HG03045 (cell line): ENCODE data around the gene MSX2.

Experiments
- ATAC-seq: cut with Tn5 transposase; IDR thresholded peaks from one replicate; pipeline ENCODE4 v1.9.1; 2021; ENCODE audit warnings: mild to moderate bottlenecking, moderate library complexity; ENCODE audit not compliant: unreplicated experiment

MSX2 gene

DNA sequence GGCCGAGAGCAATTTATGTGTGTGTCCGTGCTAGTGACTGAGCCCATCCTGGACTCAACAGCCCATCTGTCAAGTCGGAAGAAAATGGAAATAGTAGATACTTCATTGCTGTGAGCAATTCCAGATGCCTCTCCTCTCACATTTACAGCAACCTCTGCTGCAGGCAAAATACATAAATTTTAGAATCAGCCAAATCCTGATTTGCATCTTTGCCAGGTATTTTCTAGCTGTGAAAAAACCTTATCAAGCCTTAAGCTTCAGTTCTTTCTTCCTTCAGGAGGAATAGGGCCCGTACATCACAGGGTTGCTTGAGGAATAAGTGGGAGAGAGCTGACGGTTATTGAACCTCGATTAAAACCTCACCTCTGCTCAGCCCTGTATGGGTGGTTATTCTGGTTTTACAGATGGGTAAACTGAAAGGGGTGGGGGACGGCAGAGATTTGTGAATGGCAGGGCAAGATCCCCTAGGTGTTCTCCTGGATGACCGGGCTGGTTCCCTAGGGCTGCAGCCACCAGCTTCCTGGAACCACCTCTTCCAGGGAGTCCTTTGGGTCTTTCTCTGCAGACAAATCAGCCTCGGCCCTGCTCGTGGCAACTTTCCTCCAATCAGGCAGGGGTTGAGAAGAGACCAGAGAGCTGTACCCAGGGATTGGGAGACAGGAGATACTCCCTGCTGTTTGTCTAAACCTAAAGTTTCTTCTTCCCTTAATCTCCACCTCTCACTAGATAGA is 5.3 kb upstream of the MSX2 start:
- ATAC-seq = no peak

DNA sequence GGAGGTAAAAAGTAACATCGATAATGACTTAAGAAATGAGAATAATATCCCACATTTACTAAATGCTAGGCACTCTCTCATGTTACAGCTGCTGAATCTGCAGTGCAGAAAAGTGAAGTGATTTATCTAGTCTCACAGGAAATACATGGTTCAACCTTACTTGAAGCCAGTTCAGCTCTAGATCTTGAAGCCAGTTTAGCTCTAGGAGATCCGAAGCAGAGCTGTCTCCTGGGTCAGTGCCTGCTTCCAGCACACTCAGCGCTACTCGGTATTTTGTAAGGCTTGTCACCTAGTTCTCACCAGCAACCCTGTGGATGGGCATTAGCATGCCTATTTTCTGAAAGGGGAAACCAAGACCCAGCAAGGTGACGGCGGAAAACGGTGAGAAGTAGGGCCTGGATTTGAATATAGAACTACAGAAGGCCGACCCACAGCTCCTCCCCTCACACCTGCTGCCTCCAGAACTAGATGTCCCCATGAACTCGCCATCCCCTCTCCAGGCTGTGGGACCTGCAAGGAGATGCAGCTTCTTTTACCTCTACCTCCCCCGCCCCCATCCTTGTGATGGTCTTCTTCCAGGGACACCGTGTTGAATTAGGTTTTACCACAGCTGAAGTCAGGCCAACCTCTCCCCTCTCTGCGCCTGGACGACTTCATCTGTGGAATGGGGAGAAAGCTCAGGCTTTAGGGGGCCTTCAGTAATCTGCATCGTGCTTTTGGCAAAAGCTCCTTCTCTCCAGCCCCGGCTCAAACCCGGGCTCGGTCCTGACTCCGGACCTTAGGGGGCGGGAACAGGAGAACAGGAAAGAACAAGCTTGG is 4.4 kb upstream of the MSX2 start:
- no peak for ATAC-seq

DNA sequence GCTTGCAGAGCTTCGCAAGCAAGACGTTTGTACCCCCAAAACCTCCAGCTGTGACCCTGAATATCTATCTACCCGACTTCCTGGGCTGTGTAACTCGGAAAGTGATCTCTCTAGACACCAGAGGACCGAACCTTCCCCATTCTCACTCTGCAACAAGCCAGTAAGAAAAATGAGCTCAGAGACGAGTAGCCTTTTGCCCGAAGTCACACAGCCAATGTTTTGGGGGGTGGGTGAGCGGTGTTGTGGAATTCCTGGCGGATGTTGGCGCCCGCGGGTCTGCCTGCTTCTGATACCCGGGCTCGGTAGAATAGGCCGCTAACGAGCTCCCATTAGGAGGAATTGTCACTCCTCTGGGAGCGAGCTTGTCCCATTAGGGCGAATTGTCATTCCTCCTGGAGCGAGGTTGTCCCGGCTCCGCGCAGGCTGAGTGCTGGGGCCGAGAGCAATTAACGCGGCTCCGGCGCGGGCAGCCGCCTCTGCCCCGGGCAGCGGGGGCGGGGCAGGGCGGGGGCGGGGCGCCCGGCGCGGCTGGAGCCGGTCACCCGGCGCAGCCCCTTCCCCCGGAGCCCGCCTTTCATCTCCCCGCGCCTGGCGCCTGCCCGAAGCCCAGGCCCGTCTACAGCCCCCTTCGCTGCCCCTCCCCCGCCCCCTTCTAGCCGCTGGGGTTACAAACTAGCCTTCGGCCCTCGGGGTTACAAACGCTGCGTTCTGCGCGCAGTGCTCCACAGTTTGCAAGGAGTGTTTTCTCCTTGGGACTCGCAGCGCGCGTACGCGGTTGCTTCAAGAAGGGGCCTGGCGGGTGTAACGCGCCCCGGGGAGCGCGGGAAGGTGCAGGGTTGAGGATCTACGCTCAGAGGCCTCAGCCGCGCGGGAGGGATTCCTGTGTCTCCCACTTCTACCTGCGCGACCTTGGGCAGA is 3.5 kb upstream of the MSX2 start:
- no peak for ATAC-seq

DNA sequence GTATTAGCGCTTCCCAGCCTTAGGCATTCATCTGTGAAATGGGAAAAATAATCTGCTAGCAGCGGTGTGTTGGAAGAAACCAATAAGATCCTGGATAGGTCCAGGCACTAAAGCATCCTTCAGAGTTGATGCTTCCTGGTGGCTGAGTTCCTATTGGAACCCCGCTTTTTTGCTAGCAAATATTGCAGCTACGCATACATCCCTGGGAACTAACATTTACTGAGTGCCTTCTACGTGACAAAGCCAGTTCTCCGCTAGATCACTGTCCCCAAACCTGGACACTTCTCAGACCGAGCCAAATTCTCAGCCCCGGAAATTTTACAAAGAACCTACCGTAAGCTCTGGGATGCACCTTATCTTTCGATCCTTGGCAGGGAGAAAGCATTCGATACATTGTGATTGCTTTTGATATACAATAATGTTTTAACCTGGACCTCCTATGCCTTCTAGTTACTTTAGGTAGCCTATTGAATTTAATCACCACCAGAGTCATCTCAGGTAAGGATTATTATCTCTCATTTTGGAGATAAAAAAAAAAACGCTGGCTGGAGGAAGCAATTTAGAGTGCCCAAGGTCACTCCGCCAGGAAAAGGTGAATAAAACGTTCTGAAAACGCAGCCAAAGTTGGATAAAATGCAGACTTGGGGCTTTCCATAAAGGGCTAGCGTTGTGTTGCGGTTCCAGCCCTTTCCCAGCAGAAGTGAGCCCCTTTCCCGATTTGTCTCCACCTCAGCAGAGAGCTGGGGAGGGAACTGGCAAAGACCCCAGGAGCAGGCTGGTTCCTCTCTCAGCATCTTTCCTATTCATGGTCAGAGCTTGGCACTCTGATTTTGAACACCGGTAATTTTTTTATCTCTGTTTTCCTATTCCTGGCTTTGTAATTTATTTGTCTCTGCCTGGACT is 2.6 kb upstream of the MSX2 start:
- ATAC-seq = no peak

DNA sequence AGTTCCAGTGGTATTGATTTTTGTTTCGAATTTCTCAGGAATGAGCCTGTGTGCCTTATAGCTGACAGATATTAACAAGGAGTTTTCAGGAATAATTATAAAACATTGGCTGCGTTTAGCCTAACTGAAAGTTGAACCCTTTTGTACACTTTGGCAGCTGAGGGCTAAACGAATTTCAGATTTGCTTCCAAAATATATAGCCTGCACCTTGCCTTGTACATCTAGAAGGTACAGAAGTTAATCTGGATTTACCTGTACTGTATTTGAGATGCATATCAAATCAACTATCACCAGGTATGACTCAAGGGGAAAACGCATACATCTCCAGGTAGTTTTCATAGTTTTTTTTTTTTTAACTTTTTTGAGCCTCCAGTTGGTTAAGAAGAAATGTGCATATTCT is 1.9 kb upstream of the MSX2 start:
- no peak for ATAC-seq

DNA sequence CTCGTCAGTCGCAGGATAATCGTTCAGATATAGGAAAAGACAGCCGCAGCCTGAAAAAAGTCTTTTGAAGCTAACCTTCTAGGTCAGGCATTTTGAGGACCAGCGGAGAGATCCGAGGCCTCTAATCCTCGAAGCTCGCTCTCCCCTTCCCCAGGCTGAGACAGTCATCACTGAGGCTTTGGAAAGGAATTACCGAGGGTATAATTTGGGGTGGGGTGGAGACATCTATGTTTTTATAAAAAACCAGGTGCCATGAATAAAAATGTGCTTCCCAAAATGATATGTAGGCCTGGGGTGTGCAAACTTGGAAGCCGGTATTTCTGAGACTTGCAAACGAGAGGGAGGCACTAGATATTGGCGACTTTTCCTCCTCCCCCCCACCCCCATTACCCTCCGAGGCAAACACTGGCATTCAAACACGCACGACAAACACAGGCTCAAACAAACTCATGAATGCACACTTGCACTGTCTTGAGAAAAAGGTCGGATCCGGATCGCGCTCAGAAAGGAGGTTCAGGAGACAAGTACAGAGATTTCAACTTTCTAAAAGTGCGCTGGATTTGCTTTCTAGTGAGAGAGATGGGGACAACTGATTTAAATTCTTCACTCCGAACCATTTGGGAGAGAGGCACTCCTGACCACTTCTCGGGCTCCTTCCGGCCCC is 935 bp upstream of the MSX2 start:
- ATAC-seq = no peak

DNA sequence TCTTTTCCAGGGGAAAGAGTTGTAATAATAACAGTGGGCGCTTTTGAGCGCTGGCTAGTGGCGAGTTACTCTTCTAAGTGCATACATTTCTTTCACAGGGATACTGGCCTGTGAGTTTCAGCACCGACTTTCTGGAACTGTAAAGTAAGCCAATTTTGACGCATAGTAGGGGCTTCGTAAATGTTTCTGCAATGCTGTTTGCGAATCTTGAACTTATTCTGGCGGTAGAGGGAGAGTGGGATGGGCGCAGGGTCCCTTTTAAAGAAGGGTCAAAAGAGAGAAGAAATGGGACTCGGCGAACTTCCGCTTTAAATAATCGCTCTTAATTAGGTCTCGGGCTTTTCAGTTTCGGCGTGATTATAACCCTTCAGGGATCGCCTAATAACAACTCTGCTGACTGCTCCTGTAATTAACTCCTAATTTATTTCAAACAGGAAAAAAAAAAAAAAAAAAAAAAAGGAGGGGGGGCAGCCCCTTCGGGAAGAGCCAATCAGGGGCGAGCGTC is 351 bp upstream of the MSX2 start:
- no peak for ATAC-seq

DNA sequence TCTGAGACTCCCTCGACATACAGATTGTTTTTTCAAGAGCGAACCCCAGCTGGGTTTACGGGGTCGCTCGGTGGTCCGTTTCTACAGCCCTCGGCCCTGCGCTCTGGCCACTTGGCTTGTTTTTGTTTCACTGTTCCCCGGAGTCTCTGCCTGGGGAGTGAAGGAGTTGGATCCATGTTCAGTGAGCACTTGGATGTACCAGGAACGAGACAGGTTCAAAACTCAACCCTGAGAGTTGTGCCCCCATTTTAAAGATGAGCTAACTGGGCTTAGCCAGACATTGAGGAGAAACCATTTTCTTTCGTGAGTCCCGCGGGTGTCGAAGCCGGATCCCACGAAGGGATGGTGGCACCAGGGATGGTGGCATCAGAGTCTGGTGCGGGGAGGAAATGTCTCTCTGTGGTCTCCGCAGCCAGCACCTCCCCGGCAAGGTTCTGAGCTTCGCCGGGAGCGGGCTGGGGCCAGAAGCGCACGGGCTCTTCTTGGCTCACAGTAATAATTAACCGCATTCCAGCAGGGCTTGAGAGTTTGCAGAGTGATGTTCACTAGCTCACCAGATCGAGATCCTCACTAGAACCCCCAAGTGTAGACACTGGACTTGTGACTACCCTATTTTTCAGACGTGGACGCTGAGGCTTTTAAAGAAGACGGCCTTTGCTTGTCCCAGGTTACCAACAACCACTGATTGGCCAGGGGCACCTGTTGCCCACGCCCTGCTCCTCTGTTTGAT is 1.0 kb downstream of the MSX2 start:
- ATAC-seq = no peak

DNA sequence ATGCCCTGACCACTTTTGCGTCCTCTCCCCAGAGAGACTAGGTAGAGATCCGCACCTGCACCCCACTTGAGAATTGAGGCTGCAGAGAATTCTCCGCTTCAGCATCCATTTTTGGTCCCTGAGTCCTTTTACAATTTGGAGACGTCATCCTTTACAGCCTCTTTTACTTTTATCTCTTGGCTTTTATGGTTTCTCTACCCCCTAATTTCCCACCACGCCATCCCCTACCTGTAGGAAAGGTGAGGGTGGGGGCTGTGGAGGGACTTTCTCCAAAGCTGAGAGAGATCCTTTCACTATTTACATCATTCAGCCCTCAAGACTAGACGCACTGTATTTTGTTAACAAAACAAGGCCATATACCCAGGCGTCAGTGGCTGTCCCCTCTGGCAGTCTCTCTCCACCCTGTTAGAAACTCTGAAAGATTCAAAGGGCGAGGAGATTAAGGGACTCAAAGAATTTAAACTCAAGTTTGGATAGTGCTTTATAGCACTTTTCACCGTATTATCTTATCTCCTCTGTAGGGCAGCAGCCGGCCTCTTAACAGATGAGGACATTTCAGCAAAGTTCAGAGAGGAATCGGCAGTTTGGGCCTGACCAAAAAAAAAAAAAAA is 1.7 kb downstream of the MSX2 start:
- no peak for ATAC-seq

DNA sequence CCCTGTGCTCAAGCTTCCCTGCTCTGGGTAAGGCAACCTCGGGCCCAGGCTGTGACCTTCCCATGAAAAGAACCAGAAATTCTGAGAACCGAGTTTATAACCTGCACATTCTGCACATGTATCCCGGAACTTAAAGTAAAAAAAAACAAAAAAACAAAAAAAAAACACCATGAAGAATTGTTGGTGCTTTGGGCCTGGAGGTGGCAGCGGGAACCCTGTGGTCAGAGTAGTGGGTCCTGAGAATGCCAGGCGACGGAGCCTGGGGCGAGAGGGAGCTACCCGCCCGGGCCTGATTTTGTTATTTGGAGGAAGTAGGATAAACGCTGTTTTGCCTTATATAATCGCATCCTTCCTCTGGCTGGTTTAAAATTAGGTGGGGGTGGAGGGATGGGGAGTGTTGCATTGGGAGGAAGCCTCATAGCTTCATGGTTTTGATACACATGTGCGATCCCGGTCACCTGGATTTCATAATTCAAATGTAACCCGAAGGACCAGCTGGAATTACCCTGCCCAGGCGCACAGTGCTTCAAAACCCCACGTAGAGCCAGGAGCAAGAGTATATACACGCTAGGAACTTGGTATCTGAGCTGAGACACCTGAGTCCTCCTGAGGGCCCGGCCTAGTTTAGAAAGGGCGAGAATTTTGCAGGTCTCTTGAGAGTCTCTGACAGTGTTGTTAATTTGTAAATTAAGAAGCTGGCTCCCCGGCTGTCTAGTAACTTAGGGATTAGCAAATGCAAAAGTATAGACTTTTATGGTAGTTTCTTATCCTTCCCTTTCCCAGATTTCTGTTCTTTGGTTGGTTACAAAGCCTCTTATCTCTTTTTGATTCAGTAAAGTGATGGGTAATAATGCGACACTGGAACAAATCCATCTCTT is 2.8 kb downstream of the MSX2 start:
- ATAC-seq = no peak

DNA sequence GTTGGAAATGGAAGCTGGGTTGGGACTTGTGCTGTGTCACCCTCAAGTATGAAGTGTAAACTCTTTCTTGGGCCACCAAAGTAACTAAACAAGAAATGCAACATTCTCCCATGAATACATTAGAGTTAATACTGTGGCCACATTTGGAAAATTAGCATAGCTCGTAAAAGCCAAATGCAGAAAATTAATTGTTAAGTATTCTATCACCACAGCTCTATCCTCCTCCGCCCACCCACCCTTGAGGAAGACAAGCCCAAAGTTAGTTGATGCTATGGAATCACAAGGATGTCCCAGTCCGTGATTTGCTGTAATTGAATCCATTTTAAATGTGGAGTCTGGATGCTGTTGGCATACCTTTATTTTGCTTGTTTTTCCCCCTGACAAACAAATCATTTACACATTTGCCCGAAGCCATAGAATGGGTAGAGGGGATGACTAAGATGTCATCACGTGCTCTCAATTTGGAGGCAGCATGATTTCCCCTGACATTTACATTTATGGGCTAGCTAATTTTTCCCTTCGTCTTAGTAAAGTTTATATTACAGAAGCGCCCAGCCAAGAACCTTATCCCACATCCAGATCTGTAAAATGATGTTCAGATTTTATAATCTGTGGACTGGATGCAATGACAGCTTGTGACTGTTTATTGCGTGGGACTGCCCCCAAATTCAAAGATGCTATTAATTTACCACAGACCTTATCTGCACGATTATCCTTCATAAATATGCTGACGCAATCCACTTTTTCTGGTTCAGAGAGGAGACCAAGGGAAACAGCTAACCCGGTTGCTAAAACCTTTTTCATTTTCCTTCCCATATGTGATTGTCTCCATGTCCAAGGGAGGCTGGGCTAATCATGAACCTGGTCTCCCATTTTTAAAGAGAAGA is 3.7 kb downstream of the MSX2 start:
- ATAC-seq = no peak

DNA sequence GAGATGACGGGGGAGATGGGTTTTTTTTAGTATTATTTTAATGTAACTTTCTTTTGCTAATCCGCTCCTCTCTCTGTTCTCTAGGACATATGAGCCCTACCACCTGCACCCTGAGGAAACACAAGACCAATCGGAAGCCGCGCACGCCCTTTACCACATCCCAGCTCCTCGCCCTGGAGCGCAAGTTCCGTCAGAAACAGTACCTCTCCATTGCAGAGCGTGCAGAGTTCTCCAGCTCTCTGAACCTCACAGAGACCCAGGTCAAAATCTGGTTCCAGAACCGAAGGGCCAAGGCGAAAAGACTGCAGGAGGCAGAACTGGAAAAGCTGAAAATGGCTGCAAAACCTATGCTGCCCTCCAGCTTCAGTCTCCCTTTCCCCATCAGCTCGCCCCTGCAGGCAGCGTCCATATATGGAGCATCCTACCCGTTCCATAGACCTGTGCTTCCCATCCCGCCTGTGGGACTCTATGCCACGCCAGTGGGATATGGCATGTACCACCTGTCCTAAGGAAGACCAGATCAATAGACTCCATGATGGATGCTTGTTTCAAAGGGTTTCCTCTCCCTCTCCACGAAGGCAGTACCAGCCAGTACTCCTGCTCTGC is 4.8 kb downstream of the MSX2 start:
- ATAC-seq = no peak

DNA sequence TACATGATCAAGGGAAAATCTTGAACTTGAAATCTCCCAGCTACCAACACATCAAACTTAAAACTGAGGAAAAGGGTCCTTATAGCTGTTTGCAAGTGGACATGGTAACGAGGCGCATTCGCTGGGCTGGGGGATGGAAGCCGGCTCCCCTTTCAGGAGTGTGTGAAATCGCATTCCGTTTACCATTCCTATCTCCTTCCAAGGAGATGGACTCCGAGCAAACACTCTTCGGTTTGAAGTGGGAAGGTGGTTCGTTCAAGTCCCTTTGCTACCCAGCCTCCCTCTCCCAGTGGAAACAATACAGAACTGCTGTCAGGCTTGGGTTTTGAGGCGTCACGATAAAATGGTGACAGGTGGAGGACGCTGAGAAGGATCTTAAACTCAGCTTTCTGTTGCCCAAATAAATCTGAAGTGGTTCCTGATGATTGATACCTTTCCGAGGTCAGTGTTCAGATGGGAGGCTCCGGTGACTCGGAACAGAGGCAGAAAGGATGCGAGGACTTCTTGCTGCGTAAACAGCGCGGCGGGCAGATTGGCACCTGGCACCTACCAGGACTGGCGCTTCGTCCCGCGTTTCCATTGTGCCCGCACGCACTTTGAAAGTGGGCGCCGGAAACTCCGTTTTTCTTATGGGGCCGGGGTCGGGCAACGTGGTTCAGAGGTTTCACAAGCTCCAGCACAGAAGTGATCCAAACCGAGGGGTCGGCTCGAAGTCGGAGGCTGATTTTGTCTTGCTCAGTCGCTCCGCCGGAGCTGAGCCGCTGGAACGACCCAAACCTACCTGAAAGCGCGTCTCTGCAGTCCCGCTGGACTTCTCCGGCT is 7.0 kb downstream of the MSX2 start:
- ATAC-seq = no peak

DNA sequence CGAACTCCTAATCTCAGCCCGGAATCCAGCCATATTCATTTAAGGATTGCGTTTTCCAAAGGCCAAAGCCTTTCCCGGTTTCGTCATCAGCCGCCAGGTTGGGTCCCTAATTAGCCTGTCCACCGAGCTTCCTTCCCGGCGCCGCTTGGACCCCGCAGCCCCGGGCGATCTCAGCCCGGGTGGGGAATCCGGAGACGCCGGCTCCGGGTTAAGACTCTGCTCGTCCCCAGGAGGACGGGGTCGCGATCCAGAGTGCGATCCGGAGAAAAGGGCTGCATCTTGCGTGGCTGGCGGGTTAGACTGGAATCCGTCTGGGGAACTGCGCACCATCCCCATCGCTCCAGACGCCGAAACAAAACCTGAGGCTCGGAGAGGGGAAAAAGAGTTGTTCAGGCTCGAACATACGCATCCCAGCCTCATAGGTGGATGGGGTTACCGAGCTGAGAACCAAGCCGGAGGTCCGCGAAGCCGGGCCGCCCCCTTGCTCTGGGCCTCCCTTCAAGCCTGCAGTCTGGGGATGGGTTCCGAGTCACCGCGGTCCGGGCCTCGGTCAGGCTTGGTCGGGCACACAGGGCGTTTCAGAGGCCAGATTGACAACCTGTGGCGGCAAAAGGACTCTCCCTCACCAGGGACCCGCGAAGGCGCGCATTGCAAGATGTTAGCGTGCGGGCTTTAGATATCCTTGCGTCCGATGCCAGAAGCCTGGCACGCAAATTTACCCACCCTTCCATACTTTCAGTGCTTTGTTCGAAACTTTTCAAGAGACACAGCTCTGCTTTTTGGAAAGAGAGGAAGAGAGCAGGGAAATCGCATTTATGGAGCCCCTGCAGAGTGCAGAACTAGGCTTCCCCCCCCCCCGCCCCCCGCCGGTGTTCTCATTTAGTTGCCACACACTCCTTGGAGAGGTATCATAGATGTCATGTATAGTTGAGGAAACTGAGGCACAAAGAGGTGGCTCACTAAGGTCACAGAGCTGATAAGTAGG is 7.9 kb downstream of the MSX2 start:
- ATAC-seq = no peak
